HG03442 (cell line): ENCODE results near the gene COX10.

Experiments
- ATAC-seq: cut with Tn5 transposase; IDR thresholded peaks from one replicate; pipeline ENCODE4 v1.9.1; 2021; ENCODE audit warnings: mild to moderate bottlenecking, moderate library complexity; ENCODE audit not compliant: unreplicated experiment

Gene COX10

DNA sequence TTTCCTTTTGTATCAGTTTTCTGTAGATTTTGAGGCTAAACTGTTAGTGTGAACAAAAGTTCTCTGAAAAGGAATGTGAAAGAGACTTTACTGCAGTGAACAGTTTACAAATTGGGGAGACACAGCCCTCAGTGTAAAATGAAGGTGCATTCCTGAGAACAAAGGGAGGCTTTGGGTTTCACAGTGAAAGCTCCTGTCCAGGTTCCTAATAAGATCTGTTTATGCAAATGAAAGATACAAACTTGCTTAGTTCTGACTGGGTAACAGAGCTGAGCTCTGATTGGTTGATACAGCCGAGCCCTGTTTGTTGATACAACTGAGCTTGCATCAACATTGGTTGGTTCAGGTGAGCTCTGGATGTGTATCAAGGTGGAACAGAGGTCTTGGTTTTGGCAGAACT is 175.7 kb downstream of the COX10 start:
- no peak for ATAC-seq

DNA sequence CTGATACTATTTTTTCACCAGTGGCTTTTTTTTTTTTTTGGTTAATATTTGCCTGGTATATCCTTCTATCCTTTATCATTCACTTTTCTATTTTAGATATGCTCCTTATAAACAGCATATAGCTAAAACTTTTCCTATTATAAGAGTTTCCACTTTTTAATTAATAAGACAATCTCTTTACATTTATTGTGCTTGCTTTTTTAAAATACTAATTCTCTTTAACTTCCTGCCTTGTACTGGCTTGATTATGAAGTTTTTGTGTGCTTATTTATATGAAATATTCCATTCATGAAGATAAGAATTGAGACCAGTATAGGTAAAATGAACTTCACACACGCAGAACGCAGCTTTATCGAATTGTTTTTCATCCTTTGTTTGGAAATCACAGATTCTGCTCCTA is 176.3 kb downstream of the COX10 start:
- ATAC-seq: no peak
